Measurements from ENCODE around the gene PCTP. TPM values are rescaled to one million over a fixed set of nuclear protein-coding genes. Genes with fewer than 3 reads are reported as not detected.

PCTP gene
- total RNA-seq, 4 donors from 2014 or later, result 5.0 to 14.3 (median 6.9) TPM

GRCh38 chr17:55729484-55729883 lies 21.4 kb upstream of the PCTP start:
- WGBS, 2 donors, result 43 to 75% methylated on average over 1 of the region's 1 CpG
- intact Hi-C loops (cut with DNase I; ENCODE audit: low total_unique reads), result no loop called here
- TF ChIP-seq POLR2A (IDR thresholded peaks at IDR 0.05), result no peak
- TF ChIP-seq CTCF (IDR thresholded peaks at IDR 0.05), result no peak
- DNase-seq (ENCODE audit: low spot score in 2 of 2), result no peak
- no peak overlapping the region for H3K4me3 ChIP-seq (ENCODE audit: low read depth, poor library complexity, severe bottlenecking)

GRCh38 chr17:55730380-55730779 lies 20.5 kb upstream of the PCTP start:
- DNase-seq (ENCODE audit: low spot score in 2 of 2), result no peak
- no peak overlapping the region for H3K4me3 ChIP-seq (ENCODE audit: low read depth, poor library complexity, severe bottlenecking)
- TF ChIP-seq CTCF (IDR thresholded peaks at IDR 0.05), result no peak
- TF ChIP-seq POLR2A (IDR thresholded peaks at IDR 0.05), result no peak
- 24 to 25% methylated on average over 1 of the region's 1 CpG for WGBS, 2 donors
- intact Hi-C loops (cut with DNase I; ENCODE audit: low total_unique reads), result no loop called here

GRCh38 chr17:55730808-55731207 lies 20.0 kb upstream of the PCTP start:
- intact Hi-C loops (cut with DNase I; ENCODE audit: low total_unique reads), result no loop called here
- H3K4me3 ChIP-seq (ENCODE audit: low read depth, poor library complexity, severe bottlenecking), result no peak overlapping the region
- DNase-seq (ENCODE audit: low spot score in 2 of 2), result no peak
- TF ChIP-seq CTCF (IDR thresholded peaks at IDR 0.05) (no peak), POLR2A (IDR thresholded peaks at IDR 0.05) (no peak)
- WGBS, 2 donors, result 35 to 41% methylated on average over 3 of the region's 3 CpGs

GRCh38 chr17:55731586-55732250 lies 19.1 kb upstream of the PCTP start:
- no peak for TF ChIP-seq CTCF (IDR thresholded peaks at IDR 0.05)
- no peak for TF ChIP-seq POLR2A (IDR thresholded peaks at IDR 0.05)
- no peak overlapping the region for H3K4me3 ChIP-seq (ENCODE audit: low read depth, poor library complexity, severe bottlenecking)
- DNase-seq (ENCODE audit: low spot score in 2 of 2), result peak; percentile 75 to 92
- WGBS, 2 donors, result 15 to 28% methylated on average over 10 of the region's 10 CpGs
- intact Hi-C loops (cut with DNase I; ENCODE audit: low total_unique reads), result no loop called here

GRCh38 chr17:55734128-55734781 lies 16.6 kb upstream of the PCTP start:
- TF ChIP-seq CTCF (IDR thresholded peaks at IDR 0.05) (no peak), POLR2A (IDR thresholded peaks at IDR 0.05) (no peak)
- no peak for DNase-seq (ENCODE audit: low spot score in 2 of 2)
- WGBS, 2 donors, result 51 to 54% methylated on average over 4 of the region's 4 CpGs
- H3K4me3 ChIP-seq (ENCODE audit: low read depth, poor library complexity, severe bottlenecking), result no peak overlapping the region
- intact Hi-C loops (cut with DNase I; ENCODE audit: low total_unique reads), result no loop called here

Data from lower leg skin (tissue), 4 donors.